Left renal pelvis (tissue), 4 donors: ENCODE measurements around the gene SKAP1. TPM values are rescaled to one million over a fixed set of nuclear protein-coding genes. Genes with fewer than 3 reads are reported as not detected.
"Not testable (repeated sequence)": the region's sequence is repeated elsewhere in the genome, so short reads cannot be mapped to it uniquely, and the experiment has no call there.

Source experiments
- DNase-seq, 4 donors: peaks; one replicate each; pipeline ENCODE4 v3.0.0-alpha.2; 2013; ENCODE audit warnings: low read depth in 4 of 4, low spot score in 3 of 4
- polyA plus RNA-seq, 4 donors: library from polyadenylated mRNA; unstranded; fragments of 120-200 nt; gene quantifications; one replicate each; pipeline ENCODE4 v1.2.1, GENCODE V29; 2013; ENCODE audit not compliant: insufficient read length in 4 of 4

The SKAP1 gene
- polyA plus RNA-seq, 4 donors: 1.6 to 12.7 (median 11.3) TPM

GRCh38 chr17:48228720-48229119, 201.3 kb downstream of the SKAP1 start:
- no peak for DNase-seq

GRCh38 chr17:48225725-48226567, 204.1 kb downstream of the SKAP1 start:
- DNase-seq: no peak

- no peak for DNase-seq
Measured at GRCh38 chr17:48223945-48224344, 206.1 kb downstream of the SKAP1 start.

- DNase-seq: no peak
Measured at GRCh38 chr17:48219617-48220016, 210.4 kb downstream of the SKAP1 start.

GRCh38 chr17:48215583-48216139, 214.4 kb downstream of the SKAP1 start:
- no peak for DNase-seq

- no peak for DNase-seq
Measured at GRCh38 chr17:48213797-48214196, 216.2 kb downstream of the SKAP1 start.

GRCh38 chr17:48211787-48212186, 218.2 kb downstream of the SKAP1 start:
- no peak for DNase-seq

- DNase-seq: no peak
Measured at GRCh38 chr17:48211011-48211410, 219.0 kb downstream of the SKAP1 start.

- no peak for DNase-seq
Measured at GRCh38 chr17:48209973-48210372, 220.0 kb downstream of the SKAP1 start.

- DNase-seq: no peak
Measured at GRCh38 chr17:48207776-48208544, 222.1 kb downstream of the SKAP1 start.

GRCh38 chr17:48207036-48207435, 223.0 kb downstream of the SKAP1 start:
- DNase-seq: not testable (repeated sequence)

- DNase-seq: peak in 1 of 4 donors; percentile 46
Measured at GRCh38 chr17:48202959-48203358, 227.1 kb downstream of the SKAP1 start.

GRCh38 chr17:48198950-48199541, 231.0 kb downstream of the SKAP1 start:
- DNase-seq: no peak

- DNase-seq: no peak
Measured at GRCh38 chr17:48195910-48196309, 234.1 kb downstream of the SKAP1 start.

GRCh38 chr17:48194097-48194550, 235.9 kb downstream of the SKAP1 start:
- no peak for DNase-seq

- DNase-seq: no peak
Measured at GRCh38 chr17:48192321-48192731, 237.7 kb downstream of the SKAP1 start.

- DNase-seq: no peak
Measured at GRCh38 chr17:48191362-48191761, 238.7 kb downstream of the SKAP1 start.

- no peak for DNase-seq
Measured at GRCh38 chr17:48190871-48191270, 239.1 kb downstream of the SKAP1 start.

- DNase-seq: peak in 1 of 4 donors; percentile 22
Measured at GRCh38 chr17:48187872-48188608, 242.0 kb downstream of the SKAP1 start.

GRCh38 chr17:48186317-48186716, 243.7 kb downstream of the SKAP1 start:
- DNase-seq: not testable (repeated sequence)
